ENCODE data around the gene TTLL13. TPM values are rescaled to one million over a fixed set of nuclear protein-coding genes. Genes with fewer than 3 reads are reported as not detected.

TTLL13 gene
- total RNA-seq, 1 donor = under 0.01 TPM

DNA sequence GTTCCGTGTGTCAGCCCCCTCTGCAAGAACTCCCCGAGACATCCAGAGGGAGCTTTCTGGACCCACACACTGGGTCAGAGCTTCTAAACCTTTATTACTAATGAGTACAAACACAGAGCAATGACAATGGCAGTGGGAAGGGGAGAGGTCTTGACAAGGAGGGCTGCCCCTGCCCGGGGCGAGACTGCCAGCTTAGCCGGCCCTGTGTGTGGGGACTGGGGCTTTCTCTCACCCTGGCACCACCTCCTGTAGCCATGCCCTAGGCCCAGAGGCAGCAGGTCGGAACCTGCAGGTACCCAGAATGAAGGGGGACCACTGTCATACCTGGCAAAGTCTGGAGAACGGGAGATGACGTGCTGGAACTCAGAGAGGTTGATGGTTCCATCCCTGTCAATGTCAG is 18.7 kb upstream of the TTLL13 start:
- no peak for TF ChIP-seq CTCF (IDR thresholded peaks at IDR 0.05; ENCODE audit: insufficient read depth, low read depth, low read length)
- DNase-seq (ENCODE audit: low read depth) = no peak
- no peak overlapping the region for H3K4me3 ChIP-seq (ENCODE audit: low read depth, low read length)

DNA sequence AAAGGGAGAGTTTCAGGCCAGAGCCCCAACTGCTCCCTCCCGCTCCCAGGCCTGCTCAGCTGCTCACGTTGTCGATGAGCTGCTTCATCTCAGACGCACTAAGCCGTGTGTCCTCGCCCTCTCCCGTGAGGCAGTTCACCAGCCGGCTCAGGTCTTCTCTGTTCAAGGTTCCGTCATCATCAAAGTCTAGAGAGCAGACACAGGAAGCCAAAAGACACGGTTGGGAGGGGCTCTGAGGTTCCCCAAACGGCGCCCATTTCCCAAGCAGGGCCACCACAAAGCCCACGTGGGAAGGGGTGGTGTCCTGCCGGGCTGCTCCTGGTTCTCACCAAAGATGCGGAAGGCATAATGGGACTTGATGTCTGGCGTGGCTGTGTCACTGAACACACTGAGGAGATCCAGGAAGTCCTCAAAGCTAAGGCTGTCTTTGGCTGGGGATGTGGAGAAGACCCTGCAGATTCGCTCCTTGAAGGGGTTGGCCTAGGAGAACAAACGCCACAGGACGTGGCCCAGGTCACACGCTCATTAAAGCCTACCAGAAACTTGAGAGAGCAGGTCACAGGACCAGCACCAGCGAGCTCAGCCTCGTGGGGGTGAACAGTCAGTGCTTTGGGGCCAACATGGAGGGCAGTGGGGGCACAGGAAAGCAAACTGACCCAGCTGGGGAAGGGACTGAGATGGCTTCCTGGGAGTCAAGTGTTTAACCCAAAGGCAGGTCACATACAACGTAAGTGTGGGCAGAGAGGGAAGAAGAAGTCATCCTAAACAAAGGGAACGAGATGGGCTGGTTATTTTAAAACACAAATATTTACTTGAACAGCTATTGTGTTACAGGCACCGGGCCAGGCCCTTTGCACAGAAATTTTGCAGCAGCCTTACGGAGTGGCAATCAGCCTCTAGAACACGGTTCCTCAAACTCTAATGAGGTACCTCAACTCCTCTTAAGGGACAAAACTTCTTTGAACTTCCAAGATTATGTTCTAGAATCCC is 18.0 kb upstream of the TTLL13 start:
- DNase-seq (ENCODE audit: low read depth) = no peak
- TF ChIP-seq CTCF (IDR thresholded peaks at IDR 0.05; ENCODE audit: insufficient read depth, low read depth, low read length) = no peak
- H3K4me3 ChIP-seq (ENCODE audit: low read depth, low read length) = no peak overlapping the region

- no peak for DNase-seq (ENCODE audit: low read depth)
- no peak overlapping the region for H3K4me3 ChIP-seq (ENCODE audit: low read depth, low read length)
- TF ChIP-seq CTCF (IDR thresholded peaks at IDR 0.05; ENCODE audit: insufficient read depth, low read depth, low read length) = no peak
Measured at GRCh38 chr15:90232196-90232595, 17.2 kb upstream of the TTLL13 start.

DNA sequence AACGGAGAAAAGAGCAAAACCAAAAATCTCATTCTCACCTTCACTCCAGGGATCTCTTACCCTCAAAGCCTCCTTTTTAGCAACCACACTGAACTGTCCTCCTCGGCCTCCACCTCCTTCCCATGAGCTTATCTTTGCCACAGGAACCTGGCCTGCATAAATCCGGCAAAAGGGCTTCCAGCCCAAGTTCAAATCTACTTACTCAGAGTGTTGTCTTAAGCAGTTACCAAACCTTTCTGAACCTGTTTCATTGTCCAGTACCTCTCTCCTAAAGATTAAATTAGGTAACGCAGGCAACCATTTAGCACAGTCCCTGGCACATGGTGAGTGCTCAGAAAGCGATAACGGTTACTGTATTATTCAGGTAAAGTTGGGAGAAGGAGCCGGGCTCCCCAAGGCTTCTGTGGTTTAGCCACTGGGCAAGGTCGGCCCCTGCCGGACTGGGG is 16.4 kb upstream of the TTLL13 start:
- peak overlapping the region; percentile 89 for H3K4me3 ChIP-seq (ENCODE audit: low read depth, low read length)
- peak; percentile 51 for TF ChIP-seq CTCF (IDR thresholded peaks at IDR 0.05; ENCODE audit: insufficient read depth, low read depth, low read length)
- peak; percentile 37 for DNase-seq (ENCODE audit: low read depth)

DNA sequence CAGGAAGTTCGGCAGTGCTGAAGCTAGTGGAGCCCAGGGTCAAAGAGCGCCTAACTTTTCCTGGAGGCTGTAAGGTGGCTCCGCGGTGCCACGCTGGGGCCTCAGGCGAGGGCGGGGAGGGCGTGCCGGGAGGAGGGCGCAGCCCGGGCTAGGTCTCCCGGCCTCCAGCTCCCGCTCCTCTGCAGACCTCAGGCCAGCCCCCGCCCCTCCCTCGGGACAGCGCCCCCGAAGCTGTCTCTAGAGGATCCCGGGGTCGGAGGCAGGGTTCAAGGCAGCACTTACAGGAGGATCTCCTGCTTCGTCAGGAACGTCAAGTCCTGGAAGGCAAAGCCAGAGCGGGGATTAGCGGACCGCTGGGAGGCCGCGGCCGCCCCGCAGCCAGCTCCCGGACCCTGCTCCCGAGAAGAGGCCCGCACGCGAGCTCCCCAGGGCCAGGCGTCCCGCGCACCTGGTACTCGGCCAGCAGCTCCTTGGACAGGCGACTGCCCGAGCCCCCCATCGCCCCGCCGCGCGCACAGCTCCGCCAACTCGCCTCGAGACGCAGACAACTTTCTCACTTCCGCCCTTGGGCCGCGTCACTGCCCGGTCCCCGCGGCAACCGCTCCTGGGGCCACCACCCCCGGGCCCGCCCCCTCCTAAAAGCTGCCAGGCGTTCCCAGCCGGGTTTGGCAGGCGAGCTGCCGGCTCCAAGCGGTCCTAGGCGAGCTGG is 15.8 kb upstream of the TTLL13 start, which contains the start of gene CIB1:
Gene CIB1 (minus strand): TSS at position 555 of the 709 bp plus-strand sequence. CDS start 56 bp downstream, at position 499.
- peak within 1 kb of the TSS; percentile 89 for H3K4me3 ChIP-seq (ENCODE audit: low read depth, low read length)
- peak; percentile 98 for DNase-seq (ENCODE audit: low read depth)
- TF ChIP-seq CTCF (IDR thresholded peaks at IDR 0.05; ENCODE audit: insufficient read depth, low read depth, low read length) = no peak

GRCh38 chr15:90234096-90234988 is 15.0 kb upstream of the TTLL13 start, which contains the start of gene GDPGP1:
Gene GDPGP1, plus strand, starts transcription at chr15:90234209. Its CDS starts 6,700 bp downstream, at chr15:90240909.
- no peak for TF ChIP-seq CTCF (IDR thresholded peaks at IDR 0.05; ENCODE audit: insufficient read depth, low read depth, low read length)
- H3K4me3 ChIP-seq (ENCODE audit: low read depth, low read length) = peak within 1 kb of the TSS; percentile 89
- peak; percentile 42 for DNase-seq (ENCODE audit: low read depth)

Data from fibroblast of villous mesenchyme (primary cell).